ENCODE data around the gene GAP43. TPM values are rescaled to one million over a fixed set of nuclear protein-coding genes. Genes with fewer than 3 reads are reported as not detected.

The GAP43 gene, protein sequence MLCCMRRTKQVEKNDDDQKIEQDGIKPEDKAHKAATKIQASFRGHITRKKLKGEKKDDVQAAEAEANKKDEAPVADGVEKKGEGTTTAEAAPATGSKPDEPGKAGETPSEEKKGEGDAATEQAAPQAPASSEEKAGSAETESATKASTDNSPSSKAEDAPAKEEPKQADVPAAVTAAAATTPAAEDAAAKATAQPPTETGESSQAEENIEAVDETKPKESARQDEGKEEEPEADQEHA
- under 1 TPM in 1 of 6 experiments, not detected in 5; 0.09 TPM for total RNA-seq (2021; fragmentation: NEBNext Ultra II Directional; extraction: Animal tissue kit (Norgen Biotek cat#: 25700))
- long read RNA-seq: 0 reads

DNA sequence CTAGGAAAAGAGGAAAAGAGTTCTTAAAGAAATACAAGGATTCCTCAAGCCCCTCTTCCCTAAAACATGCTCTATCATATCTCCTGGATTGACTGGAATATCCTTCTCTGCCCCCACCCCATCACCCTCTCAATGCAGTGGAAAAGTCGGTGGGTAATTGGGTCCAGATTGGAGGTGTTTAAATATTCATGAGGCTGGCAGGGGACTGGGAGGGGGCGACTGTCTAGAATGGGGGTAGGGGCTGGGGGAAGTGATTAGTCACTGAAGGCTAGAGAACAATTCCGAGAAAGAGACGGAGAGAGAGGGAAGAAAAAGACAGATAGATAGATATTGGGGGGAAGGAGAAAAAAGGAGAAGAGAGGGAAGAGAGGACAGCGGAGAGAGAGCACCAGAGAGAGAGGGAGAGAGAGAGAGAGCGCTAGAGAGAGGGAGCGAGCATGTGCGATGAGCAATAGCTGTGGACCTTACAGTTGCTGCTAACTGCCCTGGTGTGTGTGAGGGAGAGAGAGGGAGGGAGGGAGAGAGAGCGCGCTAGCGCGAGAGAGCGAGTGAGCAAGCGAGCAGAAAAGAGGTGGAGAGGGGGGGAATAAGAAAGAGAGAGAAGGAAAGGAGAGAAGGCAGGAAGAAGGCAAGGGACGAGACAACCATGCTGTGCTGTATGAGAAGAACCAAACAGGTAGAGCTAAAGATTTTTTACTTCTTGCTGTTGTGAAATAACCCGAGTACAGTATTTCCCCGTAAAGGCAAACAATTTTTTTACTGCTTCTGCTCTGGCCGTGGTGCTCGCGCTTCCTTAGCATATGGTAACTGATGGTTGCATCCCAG, at the start of gene GAP43:
Gene GAP43, plus strand, starts transcription at position 467 of the 825 bp plus-strand sequence. Its CDS starts 180 bp downstream, at position 647.
- peaks cover 12% of the 10 kb centered on the region for H3K4me1 Mint-ChIP-seq (ENCODE audit: low read depth)
- no peak within 1 kb of the TSS; the same call in 1 of the 2 replicates for H3K27ac Mint-ChIP-seq
- TF ChIP-seq, protein P1, sequence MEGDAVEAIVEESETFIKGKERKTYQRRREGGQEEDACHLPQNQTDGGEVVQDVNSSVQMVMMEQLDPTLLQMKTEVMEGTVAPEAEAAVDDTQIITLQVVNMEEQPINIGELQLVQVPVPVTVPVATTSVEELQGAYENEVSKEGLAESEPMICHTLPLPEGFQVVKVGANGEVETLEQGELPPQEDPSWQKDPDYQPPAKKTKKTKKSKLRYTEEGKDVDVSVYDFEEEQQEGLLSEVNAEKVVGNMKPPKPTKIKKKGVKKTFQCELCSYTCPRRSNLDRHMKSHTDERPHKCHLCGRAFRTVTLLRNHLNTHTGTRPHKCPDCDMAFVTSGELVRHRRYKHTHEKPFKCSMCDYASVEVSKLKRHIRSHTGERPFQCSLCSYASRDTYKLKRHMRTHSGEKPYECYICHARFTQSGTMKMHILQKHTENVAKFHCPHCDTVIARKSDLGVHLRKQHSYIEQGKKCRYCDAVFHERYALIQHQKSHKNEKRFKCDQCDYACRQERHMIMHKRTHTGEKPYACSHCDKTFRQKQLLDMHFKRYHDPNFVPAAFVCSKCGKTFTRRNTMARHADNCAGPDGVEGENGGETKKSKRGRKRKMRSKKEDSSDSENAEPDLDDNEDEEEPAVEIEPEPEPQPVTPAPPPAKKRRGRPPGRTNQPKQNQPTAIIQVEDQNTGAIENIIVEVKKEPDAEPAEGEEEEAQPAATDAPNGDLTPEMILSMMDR (IDR thresholded peaks at IDR 0.05): no peak
- no peaks in the 10 kb centered on the region for H3K9me3 Mint-ChIP-seq
- peak; percentile 74 for DNase-seq
- no peaks in the 10 kb centered on the region for H3K36me3 Mint-ChIP-seq (ENCODE audit: low read depth)
- H3K27me3 Mint-ChIP-seq (ENCODE audit: insufficient read depth): peaks cover 17% of the 10 kb centered on the region
- H3K4me3 Mint-ChIP-seq: peak within 1 kb of the TSS; percentile 83

DNA sequence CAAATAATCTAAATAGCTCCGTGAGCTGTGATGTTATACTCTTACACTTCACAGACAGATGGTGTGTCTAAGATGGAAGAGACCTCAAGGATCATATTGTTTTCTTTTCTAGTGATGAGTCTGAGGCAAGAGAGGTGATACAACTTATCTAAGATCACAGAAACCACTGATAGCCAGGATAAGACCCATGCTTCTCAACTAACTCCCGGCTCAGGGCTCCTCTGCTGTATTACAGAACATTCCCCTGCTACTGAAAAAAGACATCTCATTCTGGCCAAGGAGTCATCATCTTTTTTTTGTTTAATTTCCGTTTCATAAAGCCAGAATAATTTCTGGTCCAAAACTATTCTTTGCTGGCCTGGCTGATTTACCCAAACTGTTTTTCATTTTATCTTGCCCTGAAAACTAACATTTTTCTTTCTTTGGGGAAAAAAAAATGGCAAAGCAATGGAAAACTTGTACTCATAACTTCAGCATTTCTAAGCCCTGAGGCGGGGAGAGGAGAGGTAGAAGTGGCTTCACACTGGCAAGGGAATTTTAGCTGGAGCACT, 46.9 kb upstream of the GAP43 start:
- peaks cover 2% of the 10 kb centered on the region for H3K27me3 Mint-ChIP-seq (ENCODE audit: insufficient read depth)
- no peaks in the 10 kb centered on the region for H3K9me3 Mint-ChIP-seq
- no peak overlapping the region for H3K27ac Mint-ChIP-seq
- no peaks in the 10 kb centered on the region for H3K36me3 Mint-ChIP-seq (ENCODE audit: low read depth)
- H3K4me1 Mint-ChIP-seq (ENCODE audit: low read depth): peaks cover 2% of the 10 kb centered on the region
- TF ChIP-seq, protein P1 (IDR thresholded peaks at IDR 0.05): no peak
- DNase-seq: no peak
- no peak overlapping the region for H3K4me3 Mint-ChIP-seq

DNA sequence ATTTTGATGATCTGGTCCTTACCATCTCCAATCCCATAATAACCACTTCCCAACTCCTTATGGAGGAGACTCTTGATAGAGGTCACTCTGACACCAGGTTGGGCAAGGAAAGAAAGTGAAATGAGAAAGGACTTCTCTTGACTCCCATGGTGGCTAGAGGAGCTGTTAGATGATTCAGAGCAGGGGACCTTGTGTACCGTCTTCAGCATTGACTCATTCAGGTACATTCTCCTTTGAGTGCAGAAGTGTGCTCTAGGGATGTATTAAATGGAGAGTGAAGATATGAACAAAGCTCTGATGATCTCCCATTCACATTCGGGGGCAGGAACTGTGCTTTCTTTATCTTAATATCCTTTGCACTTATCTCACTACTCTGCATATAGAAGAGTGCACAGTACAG, 46.3 kb upstream of the GAP43 start:
- DNase-seq: no peak
- Mint-ChIP-seq H3K27me3 (ENCODE audit: insufficient read depth) (peaks cover 2% of the 10 kb centered on the region), H3K36me3 (ENCODE audit: low read depth) (no peaks in the 10 kb centered on the region), H3K9me3 (no peaks in the 10 kb centered on the region), H3K4me1 (ENCODE audit: low read depth) (peaks cover 8% of the 10 kb centered on the region), H3K27ac (no peak overlapping the region), H3K4me3 (no peak overlapping the region)
- TF ChIP-seq, protein P1 (IDR thresholded peaks at IDR 0.05): no peak

DNA sequence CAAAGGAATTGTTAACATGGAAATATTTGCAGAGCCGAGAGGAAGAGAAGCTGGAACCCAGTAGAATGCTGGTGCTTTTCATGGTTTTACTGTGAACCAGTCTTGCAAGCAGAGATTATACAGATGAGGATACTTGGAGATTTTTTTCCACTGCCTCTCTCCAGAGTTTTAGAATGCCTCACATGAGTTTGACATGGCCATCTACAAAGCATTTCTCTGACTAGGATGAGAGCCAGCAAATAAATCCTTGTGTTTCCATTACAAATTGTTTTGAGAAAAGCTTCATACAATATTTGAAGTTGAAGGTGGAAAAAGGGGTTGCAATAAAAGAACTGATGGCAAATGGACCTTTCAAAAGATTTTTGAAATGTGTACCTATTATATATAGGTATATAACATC, 45.0 kb upstream of the GAP43 start:
- no peak overlapping the region for H3K27ac Mint-ChIP-seq
- no peaks in the 10 kb centered on the region for H3K9me3 Mint-ChIP-seq
- TF ChIP-seq, protein P1 (IDR thresholded peaks at IDR 0.05): no peak
- no peak for DNase-seq
- H3K36me3 Mint-ChIP-seq (ENCODE audit: low read depth): no peaks in the 10 kb centered on the region
- H3K4me1 Mint-ChIP-seq (ENCODE audit: low read depth): peaks cover 8% of the 10 kb centered on the region
- peaks cover 2% of the 10 kb centered on the region for H3K27me3 Mint-ChIP-seq (ENCODE audit: insufficient read depth)
- no peak overlapping the region for H3K4me3 Mint-ChIP-seq

DNA sequence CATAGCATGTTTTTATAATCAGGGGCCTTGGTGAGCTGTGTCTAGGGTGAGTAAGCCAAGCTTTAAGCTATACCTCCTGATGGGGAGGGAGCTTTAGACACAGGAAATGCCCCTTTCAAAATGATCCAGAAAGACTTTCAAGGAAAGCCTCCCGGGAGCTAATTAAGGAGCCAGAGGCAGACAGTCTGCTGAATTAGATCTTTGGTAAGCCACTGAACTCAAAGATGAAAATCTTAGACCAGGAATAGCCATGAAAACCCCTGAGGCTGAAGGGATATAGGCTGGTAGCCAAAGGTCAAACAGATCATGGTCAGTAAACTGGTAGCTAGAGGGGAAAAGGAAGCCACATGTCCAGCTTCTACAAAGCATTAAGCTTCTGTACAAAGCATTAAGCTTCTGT, 42.7 kb upstream of the GAP43 start:
- Mint-ChIP-seq H3K4me3 (no peak overlapping the region), H3K27me3 (ENCODE audit: insufficient read depth) (peaks cover 2% of the 10 kb centered on the region; the same call in 1 of the 2 replicates), H3K27ac (no peak overlapping the region), H3K4me1 (ENCODE audit: low read depth) (peaks cover 8% of the 10 kb centered on the region), H3K9me3 (no peaks in the 10 kb centered on the region), H3K36me3 (ENCODE audit: low read depth) (no peaks in the 10 kb centered on the region)
- TF ChIP-seq, protein P1 (IDR thresholded peaks at IDR 0.05): no peak
- DNase-seq: no peak
